ENCODE results near the gene DNAJC1. TPM values are rescaled to one million over a fixed set of nuclear protein-coding genes. Genes with fewer than 3 reads are reported as not detected.

The DNAJC1 gene

Small RNAs within 50 kb of the gene (small RNA-seq; reads per million reads assigned to genes)
- gene RN7SKP219 (ENCODE audit: low read depth) = not detected
- not detected for gene RN7SKP37 (ENCODE audit: low read depth)
